Measurements from ENCODE around the gene ARMC2. TPM values are rescaled to one million over a fixed set of nuclear protein-coding genes. Genes with fewer than 3 reads are reported as not detected.

Gene ARMC2
- total RNA-seq = 10 to 100 TPM; 10.3 to 10.9 TPM

GRCh38 chr6:108848116-108848868 is at the start of gene ARMC2:
TSS of gene ARMC2 (plus strand) at chr6:108848422. CDS start at chr6:108854268, 5,846 bp downstream.
- no peaks in the 10 kb centered on the region for H3K9me3 Mint-ChIP-seq (ENCODE audit: insufficient read depth)
- POLR2A ChIA-PET = interaction anchor here (0.6 to 1.5 kb wide), 6 partner anchors 9 to 246 kb away, joined by 3 to 5 read pairs (median 3); partner anchors contain the start of gene SESN1
- peaks cover 5% of the 10 kb centered on the region for H3K27me3 Mint-ChIP-seq (ENCODE audit: low read depth)
- H3K4me1 Mint-ChIP-seq (ENCODE audit: low read depth) = peaks cover 31% of the 10 kb centered on the region
- peak within 1 kb of the TSS; percentile 84 for H3K4me3 Mint-ChIP-seq
- H3K27ac Mint-ChIP-seq = peak within 1 kb of the TSS; percentile 83
- ATAC-seq = peak; percentile 86
- peaks cover 4% of the 10 kb centered on the region for H3K36me3 Mint-ChIP-seq (ENCODE audit: low read depth)
- peak; percentile 89 for DNase-seq
- CTCF ChIA-PET = interaction anchor here (0.7 to 5.1 kb wide), 7 partner anchors 9 to 307 kb away, joined by 3 to 49 read pairs (median 9); no protein-coding TSS in a partner anchor

- peak overlapping the region; percentile 70 for H3K4me3 Mint-ChIP-seq
- peak; percentile 82 for DNase-seq
- peak overlapping the region; percentile 94 for H3K27ac Mint-ChIP-seq
- H3K9me3 Mint-ChIP-seq (ENCODE audit: insufficient read depth) = no peaks in the 10 kb centered on the region
- H3K27me3 Mint-ChIP-seq (ENCODE audit: low read depth) = no peaks in the 10 kb centered on the region
- ChIA-PET POLR2A (interaction anchor here (1.0 to 1.6 kb wide), 2 partner anchors 11 to 50 kb away, joined by 3 read pairs; partner anchors contain the start of gene ARMC2), CTCF (interaction anchor here (1.0 to 2.3 kb wide), 6 partner anchors 17 to 271 kb away, joined by 3 to 10 read pairs (median 4); no protein-coding TSS in a partner anchor)
- H3K4me1 Mint-ChIP-seq (ENCODE audit: low read depth) = peaks cover 42% of the 10 kb centered on the region
- peak; percentile 100 for ATAC-seq
- H3K36me3 Mint-ChIP-seq (ENCODE audit: low read depth) = no peaks in the 10 kb centered on the region
These were observed 49.4 kb upstream of the ARMC2 start for GRCh38 chr6:108798670-108799353.

- no peaks in the 10 kb centered on the region for H3K36me3 Mint-ChIP-seq (ENCODE audit: low read depth)
- H3K27me3 Mint-ChIP-seq (ENCODE audit: low read depth) = no peaks in the 10 kb centered on the region
- no peaks in the 10 kb centered on the region for H3K9me3 Mint-ChIP-seq (ENCODE audit: insufficient read depth)
- CTCF ChIA-PET = interaction anchor here (1.8 to 2.3 kb wide), 2 partner anchors 36 to 257 kb away, joined by 4 to 10 read pairs; no protein-coding TSS in a partner anchor
- peak overlapping the region; percentile 13 for H3K27ac Mint-ChIP-seq
- no peak overlapping the region for H3K4me3 Mint-ChIP-seq
- ATAC-seq = no peak
- H3K4me1 Mint-ChIP-seq (ENCODE audit: low read depth) = peaks cover 42% of the 10 kb centered on the region
- POLR2A ChIA-PET = interaction anchor here (1.6 kb wide), 1 partner anchor 49 kb away, joined by 3 read pairs; the partner anchor contains the start of gene ARMC2
- DNase-seq = no peak
These were observed 48.9 kb upstream of the ARMC2 start for GRCh38 chr6:108799354-108799717.

GRCh38 chr6:108799791-108800190 is 48.4 kb upstream of the ARMC2 start:
- DNase-seq = no peak
- no peak for ATAC-seq
- Mint-ChIP-seq H3K4me3 (no peak overlapping the region), H3K27ac (peak overlapping the region; percentile 13), H3K9me3 (ENCODE audit: insufficient read depth) (no peaks in the 10 kb centered on the region), H3K4me1 (ENCODE audit: low read depth) (peaks cover 42% of the 10 kb centered on the region), H3K27me3 (ENCODE audit: low read depth) (no peaks in the 10 kb centered on the region), H3K36me3 (ENCODE audit: low read depth) (no peaks in the 10 kb centered on the region)
- ChIA-PET CTCF (interaction anchor here (0.7 to 1.8 kb wide), 2 partner anchors 36 to 273 kb away, joined by 3 to 4 read pairs; no protein-coding TSS in a partner anchor), POLR2A (interaction anchor here (1.6 kb wide), 1 partner anchor 49 kb away, joined by 3 read pairs; the partner anchor contains the start of gene ARMC2)

- no peak overlapping the region for H3K27ac Mint-ChIP-seq
These were observed 47.8 kb upstream of the ARMC2 start for GRCh38 chr6:108800427-108800864.

GRCh38 chr6:108801366-108801765 is 46.9 kb upstream of the ARMC2 start:
- no peak for ATAC-seq
- H3K4me1 Mint-ChIP-seq (ENCODE audit: low read depth) = peaks cover 47% of the 10 kb centered on the region
- POLR2A ChIA-PET = no interaction called here

More at GRCh38 chr6:108800427-108800864, 47.8 kb upstream of the ARMC2 start:
- CTCF ChIA-PET = interaction anchor here (0.7 to 1.8 kb wide), 2 partner anchors 35 to 273 kb away, joined by 3 to 4 read pairs; no protein-coding TSS in a partner anchor
- Mint-ChIP-seq H3K36me3 (ENCODE audit: low read depth) (no peaks in the 10 kb centered on the region), H3K27me3 (ENCODE audit: low read depth) (no peaks in the 10 kb centered on the region), H3K9me3 (ENCODE audit: insufficient read depth) (no peaks in the 10 kb centered on the region), H3K4me3 (no peak overlapping the region), H3K4me1 (ENCODE audit: low read depth) (peaks cover 42% of the 10 kb centered on the region)
- ATAC-seq (no peak), DNase-seq (no peak)
- POLR2A ChIA-PET = no interaction called here

GRCh38 chr6:108803982-108804490 is 44.2 kb upstream of the ARMC2 start:
- Mint-ChIP-seq H3K4me3 (no peak overlapping the region), H3K9me3 (ENCODE audit: insufficient read depth) (no peaks in the 10 kb centered on the region), H3K36me3 (ENCODE audit: low read depth) (no peaks in the 10 kb centered on the region), H3K4me1 (ENCODE audit: low read depth) (peaks cover 23% of the 10 kb centered on the region), H3K27me3 (ENCODE audit: low read depth) (peaks cover 2% of the 10 kb centered on the region), H3K27ac (no peak overlapping the region)
- ATAC-seq = no peak
- CTCF ChIA-PET = interaction anchor here (0.8 to 1.2 kb wide), 2 partner anchors 14 to 44 kb away, joined by 3 to 4 read pairs; partner anchors contain the start of gene ARMC2
- DNase-seq = no peak
- POLR2A ChIA-PET = no interaction called here

More at GRCh38 chr6:108801366-108801765, 46.9 kb upstream of the ARMC2 start:
- Mint-ChIP-seq H3K36me3 (ENCODE audit: low read depth) (no peaks in the 10 kb centered on the region), H3K27me3 (ENCODE audit: low read depth) (peaks cover 2% of the 10 kb centered on the region), H3K4me3 (no peak overlapping the region), H3K27ac (no peak overlapping the region), H3K9me3 (ENCODE audit: insufficient read depth) (no peaks in the 10 kb centered on the region)
- no peak for DNase-seq
- CTCF ChIA-PET = interaction anchor here (1.3 kb wide), 1 partner anchor 93 kb away, joined by 3 read pairs; no protein-coding TSS in a partner anchor

GRCh38 chr6:108804956-108805355 is 43.3 kb upstream of the ARMC2 start:
- Mint-ChIP-seq H3K36me3 (ENCODE audit: low read depth) (no peaks in the 10 kb centered on the region), H3K9me3 (ENCODE audit: insufficient read depth) (no peaks in the 10 kb centered on the region), H3K27ac (no peak overlapping the region), H3K4me3 (no peak overlapping the region), H3K4me1 (ENCODE audit: low read depth) (peaks cover 14% of the 10 kb centered on the region), H3K27me3 (ENCODE audit: low read depth) (peaks cover 2% of the 10 kb centered on the region)
- no peak for ATAC-seq
- no peak for DNase-seq
- POLR2A ChIA-PET = no interaction called here
- CTCF ChIA-PET = interaction anchor here (0.8 to 1.2 kb wide), 2 partner anchors 13 to 43 kb away, joined by 3 to 4 read pairs; partner anchors contain the start of gene ARMC2

GRCh38 chr6:108805611-108806167 is 42.5 kb upstream of the ARMC2 start:
- DNase-seq = no peak
- POLR2A ChIA-PET = no interaction called here
- peak overlapping the region; percentile 3 for H3K27ac Mint-ChIP-seq
- H3K4me3 Mint-ChIP-seq = no peak overlapping the region
- H3K27me3 Mint-ChIP-seq (ENCODE audit: low read depth) = peaks cover 2% of the 10 kb centered on the region
- H3K36me3 Mint-ChIP-seq (ENCODE audit: low read depth) = no peaks in the 10 kb centered on the region
- H3K4me1 Mint-ChIP-seq (ENCODE audit: low read depth) = peaks cover 11% of the 10 kb centered on the region
- CTCF ChIA-PET = interaction anchor here (1.2 to 1.4 kb wide), 2 partner anchors 12 to 263 kb away, joined by 3 to 4 read pairs; no protein-coding TSS in a partner anchor
- H3K9me3 Mint-ChIP-seq (ENCODE audit: insufficient read depth) = no peaks in the 10 kb centered on the region
- ATAC-seq = no peak

GRCh38 chr6:108806171-108806570 is 42.1 kb upstream of the ARMC2 start:
- H3K27ac Mint-ChIP-seq = peak overlapping the region; percentile 3
- ATAC-seq (no peak), DNase-seq (no peak)
- no peak overlapping the region for H3K4me3 Mint-ChIP-seq
- CTCF ChIA-PET = interaction anchor here (1.1 to 1.4 kb wide), 2 partner anchors 252 to 264 kb away, joined by 3 to 4 read pairs; no protein-coding TSS in a partner anchor
- H3K4me1 Mint-ChIP-seq (ENCODE audit: low read depth) = peaks cover 8% of the 10 kb centered on the region
- POLR2A ChIA-PET = no interaction called here
- H3K27me3 Mint-ChIP-seq (ENCODE audit: low read depth) = peaks cover 2% of the 10 kb centered on the region
- H3K36me3 Mint-ChIP-seq (ENCODE audit: low read depth) = no peaks in the 10 kb centered on the region
- H3K9me3 Mint-ChIP-seq (ENCODE audit: insufficient read depth) = no peaks in the 10 kb centered on the region

- Mint-ChIP-seq H3K36me3 (ENCODE audit: low read depth) (no peaks in the 10 kb centered on the region), H3K27me3 (ENCODE audit: low read depth) (peaks cover 2% of the 10 kb centered on the region), H3K27ac (no peak overlapping the region), H3K9me3 (ENCODE audit: insufficient read depth) (no peaks in the 10 kb centered on the region), H3K4me1 (ENCODE audit: low read depth) (peaks cover 5% of the 10 kb centered on the region), H3K4me3 (no peak overlapping the region)
- CTCF ChIA-PET = interaction anchor here (1.1 to 1.4 kb wide), 2 partner anchors 253 to 264 kb away, joined by 3 to 4 read pairs; no protein-coding TSS in a partner anchor
- DNase-seq = no peak
- ATAC-seq = no peak
- POLR2A ChIA-PET = no interaction called here
These were observed 41.6 kb upstream of the ARMC2 start for GRCh38 chr6:108806665-108807064.

All from activated CD8-positive, alpha-beta T cell treated with anti-CD3 and anti-CD28 coated beads, Interleukin-2, amount 10 ng/mL, durations not matched to agents 7 days and 5 days (primary cell).